NT2/D1 (cell line): ENCODE results near the gene RERE.

Experiments
- DNase-seq: peaks from one replicate; pipeline ENCODE4 v3.0.0-alpha.2; 2011; ENCODE audit warnings: low read depth, low spot score
- H3K27me3 ChIP-seq: 2 replicates; pipeline ENCODE4 v1.6.0; 2011; ENCODE audit warnings: mild to moderate bottlenecking; ENCODE audit not compliant: insufficient read length, insufficient read depth
- H3K36me3 ChIP-seq: 2 replicates; pipeline ENCODE4 v1.6.1; 2011; ENCODE audit warnings: mild to moderate bottlenecking, low read length, mixed read lengths; ENCODE audit not compliant: insufficient read depth, insufficient read length
- H3K4me1 ChIP-seq: 2 replicates; pipeline ENCODE4 v1.5.1; 2011; ENCODE audit not compliant: insufficient read depth, insufficient read length
- H3K4me3 ChIP-seq: 2 replicates; pipeline ENCODE4 v1.5.1; 2011; ENCODE audit warnings: low read depth; ENCODE audit not compliant: insufficient read length
- H3K9ac ChIP-seq: 2 replicates; pipeline ENCODE4 v1.6.0; 2011; ENCODE audit warnings: low read depth; ENCODE audit not compliant: insufficient read length
- H3K9me3 ChIP-seq: 2 replicates; pipeline ENCODE4 v1.5.1; 2011; ENCODE audit warnings: mild to moderate bottlenecking, low read length; ENCODE audit not compliant: insufficient read depth
- SUZ12 ChIP-seq: IDR thresholded peaks from 2 replicates; pipeline ENCODE4 v1.6.1; 2011; ENCODE audit not compliant: insufficient read length, insufficient read depth; ENCODE audit errors: extremely low read depth
- YY1 ChIP-seq: IDR thresholded peaks from 2 replicates; pipeline ENCODE4 v1.6.1; 2011; ENCODE audit not compliant: insufficient read length, insufficient read depth
- ZNF274 ChIP-seq: IDR thresholded peaks from 2 replicates; pipeline ENCODE4 v1.6.1; 2011; ENCODE audit warnings: mild to moderate bottlenecking, low read depth, low read length

RERE gene

GRCh38 chr1:8497210-8497819 lies 320.1 kb downstream of the RERE start:
- Histone ChIP-seq H3K36me3 (peaks cover 17% of the 10 kb centered on the region), H3K9me3 (peaks cover 4% of the 10 kb centered on the region; the same call in 1 of the 2 replicates), H3K4me1 (no peaks in the 10 kb centered on the region), H3K9ac (no peak overlapping the region), H3K27me3 (no peaks in the 10 kb centered on the region), H3K4me3 (no peak overlapping the region)
- TF ChIP-seq ZNF274, result no peak
- TF ChIP-seq YY1, result no peak
- TF ChIP-seq SUZ12, result no peak
- DNase-seq, result no peak

DNA sequence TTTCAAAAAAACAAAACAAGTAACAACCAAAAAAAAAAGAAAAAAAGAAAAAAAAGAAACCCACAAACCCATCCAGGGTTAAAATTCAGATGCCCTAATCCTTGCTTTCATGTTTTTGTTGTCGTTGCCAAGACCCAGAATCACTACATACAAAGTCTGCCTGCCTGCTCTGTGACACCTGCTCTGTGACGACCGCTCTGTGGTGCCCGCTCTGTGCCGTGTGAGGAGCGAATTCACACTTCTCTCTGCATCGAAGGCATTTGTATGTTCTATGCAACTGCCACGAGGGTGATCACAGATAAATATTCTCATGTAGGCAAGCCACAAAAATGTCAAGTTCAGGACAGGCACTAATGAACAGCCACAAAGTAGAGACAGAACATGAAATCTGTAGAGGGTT lies 321.0 kb downstream of the RERE start:
- Histone ChIP-seq H3K27me3 (no peaks in the 10 kb centered on the region), H3K9me3 (peaks cover 4% of the 10 kb centered on the region; the same call in 1 of the 2 replicates), H3K9ac (no peak overlapping the region), H3K36me3 (peaks cover 17% of the 10 kb centered on the region), H3K4me1 (no peaks in the 10 kb centered on the region), H3K4me3 (no peak overlapping the region)
- no peak for DNase-seq
- TF ChIP-seq YY1, result no peak
- TF ChIP-seq ZNF274, result no peak
- TF ChIP-seq SUZ12, result no peak

GRCh38 chr1:8495928-8496401 lies 321.5 kb downstream of the RERE start:
- H3K9ac ChIP-seq, result no peak overlapping the region

DNA sequence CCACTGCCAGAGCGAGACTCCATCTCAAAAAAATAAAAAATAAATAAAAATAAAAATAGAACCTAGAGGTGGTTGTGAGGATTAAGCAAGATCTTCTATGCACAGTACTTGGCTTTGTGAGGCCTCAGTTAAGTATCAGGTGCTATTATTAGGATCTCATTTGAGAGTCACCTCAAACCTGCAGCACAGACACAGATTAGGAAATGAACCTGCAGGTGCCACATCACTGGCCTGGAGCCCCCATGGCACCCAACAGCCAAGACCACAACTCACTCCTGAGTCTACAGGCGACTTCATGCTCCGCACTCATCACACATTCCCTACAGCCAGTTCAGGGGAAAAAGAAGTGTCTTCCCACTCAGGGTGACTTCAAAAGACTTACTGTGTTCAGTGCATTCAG lies 322.8 kb downstream of the RERE start:
- no peaks in the 10 kb centered on the region for H3K4me1 ChIP-seq
- no peak overlapping the region for H3K4me3 ChIP-seq
- TF ChIP-seq SUZ12, result no peak
- TF ChIP-seq ZNF274, result no peak
- no peak for TF ChIP-seq YY1
- 0 out of 2 replicates have a peak, but pooled peaks cover 4% of the 10 kb centered on the region for H3K9me3 ChIP-seq
- no peaks in the 10 kb centered on the region for H3K27me3 ChIP-seq
- H3K36me3 ChIP-seq, result peaks cover 17% of the 10 kb centered on the region
- no peak overlapping the region for H3K9ac ChIP-seq
- no peak for DNase-seq

More at GRCh38 chr1:8495928-8496401, 321.5 kb downstream of the RERE start:
- H3K9me3 ChIP-seq, result peaks cover 4% of the 10 kb centered on the region; the same call in 1 of the 2 replicates
- DNase-seq, result no peak
- no peak for TF ChIP-seq YY1
- no peak for TF ChIP-seq ZNF274
- no peak for TF ChIP-seq SUZ12
- H3K4me3 ChIP-seq, result no peak overlapping the region
- H3K36me3 ChIP-seq, result peaks cover 17% of the 10 kb centered on the region
- H3K4me1 ChIP-seq, result no peaks in the 10 kb centered on the region
- no peaks in the 10 kb centered on the region for H3K27me3 ChIP-seq

DNA sequence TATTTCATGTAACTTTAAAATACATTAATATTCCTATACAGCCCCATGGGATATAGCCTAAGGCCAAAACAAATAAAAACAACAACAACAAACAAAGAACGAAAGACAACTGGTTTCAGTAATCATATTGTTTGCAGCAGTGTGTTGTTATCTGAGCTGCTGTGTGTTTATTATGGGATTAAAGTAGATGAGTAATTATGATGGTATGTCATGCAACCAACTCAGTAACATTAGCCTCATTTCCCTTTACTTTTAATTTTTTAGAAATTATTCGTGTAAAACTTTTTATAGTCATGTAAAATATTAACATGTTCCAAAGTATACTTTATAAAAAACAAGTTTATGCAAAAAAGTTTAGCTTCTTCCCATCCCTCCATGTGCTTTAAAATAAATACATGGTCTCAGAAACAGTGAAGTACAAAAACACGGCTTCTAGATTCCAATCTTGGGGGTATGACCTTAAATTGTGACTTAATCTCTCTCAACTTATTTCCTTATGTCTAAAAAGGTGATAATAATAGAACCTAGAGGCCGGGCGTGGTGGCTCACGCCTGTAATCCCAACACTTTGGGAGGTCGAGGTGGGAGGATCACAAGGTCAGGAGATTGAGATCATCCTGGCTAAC lies 323.4 kb downstream of the RERE start:
- Histone ChIP-seq H3K27me3 (no peaks in the 10 kb centered on the region), H3K4me1 (no peaks in the 10 kb centered on the region), H3K36me3 (peaks cover 17% of the 10 kb centered on the region), H3K9ac (no peak overlapping the region), H3K9me3 (no peaks in the 10 kb centered on the region), H3K4me3 (no peak overlapping the region)
- TF ChIP-seq SUZ12 (no peak), ZNF274 (no peak), YY1 (no peak)
- DNase-seq, result no peak

DNA sequence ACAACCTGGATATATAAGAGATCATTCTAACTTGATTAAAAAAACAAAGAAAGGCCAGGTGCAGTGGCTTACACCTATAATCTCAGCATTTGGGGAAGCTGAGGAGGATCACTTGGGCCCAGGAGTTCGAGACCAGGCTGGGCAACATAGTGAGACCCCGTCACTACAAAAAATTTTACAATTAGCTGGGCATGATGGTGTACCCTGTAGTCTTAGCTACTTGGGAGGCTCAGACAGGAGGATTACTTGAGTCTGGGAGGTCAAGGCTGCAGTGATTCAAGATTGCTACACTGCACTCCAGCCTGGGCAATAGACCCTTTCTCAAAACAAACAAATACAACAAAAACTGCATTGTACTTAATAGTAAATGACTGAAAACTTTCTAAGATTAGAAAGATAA lies 330.2 kb downstream of the RERE start:
- H3K27me3 ChIP-seq, result no peaks in the 10 kb centered on the region
- H3K4me1 ChIP-seq, result no peaks in the 10 kb centered on the region
- no peak overlapping the region for H3K9ac ChIP-seq
- DNase-seq, result no peak
- no peaks in the 10 kb centered on the region for H3K9me3 ChIP-seq
- H3K36me3 ChIP-seq, result no peaks in the 10 kb centered on the region
- TF ChIP-seq SUZ12 (no peak), ZNF274 (no peak), YY1 (no peak)
- H3K4me3 ChIP-seq, result no peak overlapping the region

GRCh38 chr1:8486047-8486446 lies 331.4 kb downstream of the RERE start:
- TF ChIP-seq ZNF274 (no peak), YY1 (no peak), SUZ12 (no peak)
- H3K4me3 ChIP-seq, result no peak overlapping the region
- H3K36me3 ChIP-seq, result no peaks in the 10 kb centered on the region
- no peaks in the 10 kb centered on the region for H3K27me3 ChIP-seq
- H3K4me1 ChIP-seq, result no peaks in the 10 kb centered on the region
- H3K9me3 ChIP-seq, result no peaks in the 10 kb centered on the region
- DNase-seq, result no peak
- H3K9ac ChIP-seq, result no peak overlapping the region
